SK-N-MC (cell line): ENCODE results near the gene ATP13A5.

Source experiments
- DNase-seq: peaks from one replicate; pipeline ENCODE4 v3.0.0-alpha.2; 2011; ENCODE audit warnings: low read depth, low spot score
- H3K27ac ChIP-seq: fragments of 200-600 bp; sonication (generic); 2 replicates; pipeline ENCODE4 v1.5.1; 2016; ENCODE audit warnings: mixed run types
- H3K36me3 ChIP-seq: fragments of 200-600 bp; sonication (generic); 2 replicates; pipeline ENCODE4 v1.6.1; 2017; ENCODE audit warnings: antibody characterized with exemption, low read length, mixed read lengths; ENCODE audit not compliant: insufficient read depth
- H3K4me3 ChIP-seq: fragments of 200-600 bp; sonication (generic); 2 replicates; pipeline ENCODE4 v1.5.1; 2016
- H3K9ac ChIP-seq: fragments of 200-600 bp; sonication (generic); 2 replicates; pipeline ENCODE4 v1.8.0; 2017; ENCODE audit warnings: mixed run types, mixed read lengths; ENCODE audit not compliant: insufficient read length
- H3K9me3 ChIP-seq: fragments of 200-600 bp; sonication (generic); 2 replicates; pipeline ENCODE4 v1.6.1; 2017; ENCODE audit warnings: low read depth, mild to moderate bottlenecking, antibody characterized with exemption, low read length, moderate library complexity, mixed read lengths
- EZH2 ChIP-seq: fragments of 200-600 bp; sonication (generic); IDR thresholded peaks from one replicate; pipeline ENCODE4 v1.6.1; 2017; ENCODE audit warnings: antibody characterized with exemption
- FOXP2 ChIP-seq: optimal IDR thresholded peaks from 2 replicates; pipeline ENCODE3; 2011; ENCODE audit warnings: mild to moderate bottlenecking, moderate library complexity; ENCODE audit not compliant: insufficient read depth; ENCODE audit errors: extremely low read length, control extremely low read depth
- POLR2AphosphoS5 ChIP-seq: IDR thresholded peaks from 2 replicates; pipeline ENCODE4 v1.6.1; 2012; ENCODE audit warnings: mild to moderate bottlenecking, low read depth, low read length, borderline replicate concordance

Gene ATP13A5

GRCh38 chr3:193354423-193354822 lies 24.1 kb downstream of the ATP13A5 start:
- Histone ChIP-seq H3K36me3 (no peaks in the 10 kb centered on the region), H3K9ac (no peak overlapping the region), H3K27ac (no peak overlapping the region), H3K9me3 (no peaks in the 10 kb centered on the region), H3K4me3 (no peak overlapping the region)
- no peak for DNase-seq
- TF ChIP-seq POLR2AphosphoS5 (no peak), EZH2 (no peak), FOXP2 (no peak)

GRCh38 chr3:193350744-193351143 lies 27.8 kb downstream of the ATP13A5 start:
- H3K36me3 ChIP-seq, result no peaks in the 10 kb centered on the region
- no peak overlapping the region for H3K4me3 ChIP-seq
- no peak for TF ChIP-seq POLR2AphosphoS5
- no peaks in the 10 kb centered on the region for H3K9me3 ChIP-seq
- H3K9ac ChIP-seq, result no peak overlapping the region
- H3K27ac ChIP-seq, result no peak overlapping the region
- DNase-seq, result no peak

DNA sequence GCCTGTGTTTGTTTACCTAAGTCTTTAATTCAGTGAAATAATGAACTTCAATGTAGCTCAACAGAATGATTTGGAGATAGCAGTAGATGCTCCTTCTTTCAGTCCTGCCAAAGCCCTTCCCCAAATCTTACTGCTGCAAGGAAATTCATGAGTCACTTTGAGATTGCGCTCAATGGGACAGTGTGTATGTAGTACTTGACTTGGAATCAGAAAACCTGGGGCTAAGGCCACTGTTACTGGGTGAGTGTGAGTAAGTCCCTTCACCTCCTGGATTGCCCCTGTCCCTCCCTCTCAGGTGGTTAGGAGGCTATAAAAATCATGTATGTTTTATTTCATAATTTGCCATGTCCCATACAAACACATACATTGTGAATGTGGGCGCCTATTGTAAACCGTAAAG lies 29.9 kb downstream of the ATP13A5 start:
- TF ChIP-seq POLR2AphosphoS5 (no peak), FOXP2 (no peak), EZH2 (no peak)
- no peak for DNase-seq
- Histone ChIP-seq H3K27ac (no peak overlapping the region), H3K9ac (no peak overlapping the region), H3K9me3 (no peaks in the 10 kb centered on the region), H3K4me3 (no peak overlapping the region), H3K36me3 (no peaks in the 10 kb centered on the region)

DNA sequence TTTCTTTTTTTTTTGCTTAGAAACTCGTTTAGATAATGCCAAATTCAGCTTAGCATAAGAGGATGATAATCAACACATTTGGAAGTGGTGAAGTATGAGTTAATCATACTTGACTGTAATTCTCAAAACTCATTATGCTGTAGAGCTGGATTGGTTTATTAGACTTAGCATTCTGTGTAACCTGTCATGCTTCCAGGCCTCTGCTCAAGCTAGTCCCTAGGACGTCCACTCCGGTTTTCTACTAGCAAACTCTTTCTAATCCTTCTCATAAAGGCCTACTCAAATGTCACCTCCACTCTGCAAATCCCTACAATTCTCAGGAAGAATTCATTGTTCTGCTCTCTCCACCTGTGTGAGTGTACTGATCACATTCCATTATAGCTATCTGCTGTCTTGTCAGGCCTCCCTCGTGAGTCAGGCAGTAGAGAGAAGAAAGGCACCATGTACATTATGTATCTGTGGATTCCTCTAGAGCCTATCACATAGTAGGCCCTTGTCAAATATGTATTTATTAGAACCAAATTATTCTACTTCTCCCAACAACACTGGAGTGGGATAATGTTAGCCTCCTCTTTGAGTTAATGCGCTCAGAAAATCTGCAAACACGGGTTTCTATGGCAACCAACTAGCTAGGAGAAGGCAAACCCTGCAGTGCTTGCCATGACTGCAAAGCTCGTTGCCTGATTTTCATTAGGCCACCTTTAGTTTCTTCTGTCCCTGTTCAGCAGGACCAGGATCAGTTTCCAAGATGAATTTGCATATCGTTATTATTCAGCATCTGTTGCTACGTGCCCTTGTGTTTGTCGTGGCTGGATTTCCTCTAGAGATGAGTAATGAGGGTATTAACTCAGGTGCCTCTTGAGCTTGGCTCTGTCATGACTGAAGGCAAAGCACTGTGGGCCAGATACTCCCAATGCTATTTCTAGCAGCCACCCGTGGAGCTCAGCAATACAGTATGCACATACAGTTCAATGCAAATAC lies 30.7 kb downstream of the ATP13A5 start:
- no peak for TF ChIP-seq POLR2AphosphoS5
- no peak for TF ChIP-seq FOXP2
- TF ChIP-seq EZH2, result no peak
- DNase-seq, result no peak
- Histone ChIP-seq H3K4me3 (no peak overlapping the region), H3K9ac (no peak overlapping the region), H3K27ac (no peak overlapping the region), H3K9me3 (no peaks in the 10 kb centered on the region), H3K36me3 (no peaks in the 10 kb centered on the region)

- H3K9ac ChIP-seq, result no peak overlapping the region
- H3K4me3 ChIP-seq, result no peak overlapping the region
- no peaks in the 10 kb centered on the region for H3K36me3 ChIP-seq
- TF ChIP-seq FOXP2 (no peak), POLR2AphosphoS5 (no peak), EZH2 (no peak)
- no peak for DNase-seq
- H3K9me3 ChIP-seq, result no peaks in the 10 kb centered on the region
- no peak overlapping the region for H3K27ac ChIP-seq
Measured at GRCh38 chr3:193346259-193346658, 32.3 kb downstream of the ATP13A5 start.

GRCh38 chr3:193345431-193345830 lies 33.1 kb downstream of the ATP13A5 start:
- no peak overlapping the region for H3K27ac ChIP-seq
- TF ChIP-seq EZH2 (no peak), POLR2AphosphoS5 (no peak), FOXP2 (no peak)
- no peaks in the 10 kb centered on the region for H3K9me3 ChIP-seq
- H3K4me3 ChIP-seq, result no peak overlapping the region
- H3K9ac ChIP-seq, result no peak overlapping the region
- no peaks in the 10 kb centered on the region for H3K36me3 ChIP-seq
- no peak for DNase-seq

DNA sequence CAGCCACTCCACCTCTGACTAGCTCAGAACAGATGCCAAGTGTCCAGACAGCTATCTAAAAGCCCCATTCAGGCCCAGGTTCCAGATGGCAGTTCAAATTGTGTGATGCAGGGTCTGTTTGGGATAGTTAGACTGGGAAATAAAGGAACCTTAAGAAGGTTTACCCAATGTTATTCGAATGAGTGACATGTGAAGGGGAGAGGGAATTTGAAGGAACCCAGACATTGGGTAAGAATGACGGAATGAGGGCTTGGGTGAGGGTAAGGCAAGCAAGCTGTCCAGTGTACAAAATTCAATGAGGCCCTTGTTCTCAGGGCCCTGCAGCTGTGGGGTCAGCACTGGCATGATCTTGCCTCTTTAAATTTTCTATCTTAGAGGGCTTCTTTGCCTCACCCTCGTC lies 34.1 kb downstream of the ATP13A5 start:
- TF ChIP-seq POLR2AphosphoS5 (no peak), FOXP2 (no peak), EZH2 (no peak)
- no peak overlapping the region for H3K9ac ChIP-seq

GRCh38 chr3:193343726-193344222 lies 34.8 kb downstream of the ATP13A5 start:
- no peak for DNase-seq
- Histone ChIP-seq H3K9me3 (no peaks in the 10 kb centered on the region), H3K4me3 (no peak overlapping the region), H3K9ac (no peak overlapping the region), H3K36me3 (no peaks in the 10 kb centered on the region), H3K27ac (no peak overlapping the region)
- no peak for TF ChIP-seq POLR2AphosphoS5
- no peak for TF ChIP-seq FOXP2
- TF ChIP-seq EZH2, result no peak

More for the DNA sequence above, 34.1 kb downstream of the ATP13A5 start:
- no peak overlapping the region for H3K27ac ChIP-seq
- no peaks in the 10 kb centered on the region for H3K36me3 ChIP-seq
- H3K4me3 ChIP-seq, result no peak overlapping the region
- DNase-seq, result no peak
- H3K9me3 ChIP-seq, result no peaks in the 10 kb centered on the region
